Colonic mucosa (tissue), 4 donors: ENCODE measurements around the gene CD164. TPM values are rescaled to one million over a fixed set of nuclear protein-coding genes. Genes with fewer than 3 reads are reported as not detected.
A peak's percentile ranks its signal among the peaks of the same experiment; 100 is the strongest.

ENCODE experiments used
- DNase-seq: peaks from one replicate; pipeline ENCODE4 v3.0.0-alpha.2; 2020
- H3K27ac ChIP-seq: fragments of 200-600 bp; one replicate; pipeline ENCODE4 v1.8.0; 2021
- H3K27me3 ChIP-seq: fragments of 200-600 bp; one replicate; pipeline ENCODE4 v1.8.0; 2021
- H3K36me3 ChIP-seq: fragments of 200-600 bp; one replicate; pipeline ENCODE4 v1.8.0; 2021
- H3K4me1 ChIP-seq: fragments of 200-600 bp; one replicate; pipeline ENCODE4 v1.8.0; 2021; ENCODE audit warnings: mild to moderate bottlenecking
- H3K4me3 ChIP-seq: fragments of 200-600 bp; one replicate; pipeline ENCODE4 v1.8.0; 2021
- H3K9ac ChIP-seq, 2 donors: one replicate each; pipeline ENCODE4 v1.7.0; 2013; ENCODE audit warnings: control low read depth in 2 of 2, low read depth in 2 of 2, low read length in 2 of 2
- H3K9me3 ChIP-seq: fragments of 200-600 bp; one replicate; pipeline ENCODE4 v1.8.0; 2021
- intact Hi-C: fragments of 100-400 bp; cut with DNase I; formaldehyde crosslinking; loops from one replicate; pipeline ENCODE4 v1.14.1; 2022
- total RNA-seq, 2 donors: library from RNA; stranded (reverse); fragmentation: NEBNext Ultra II Directional in 1 of 2; extraction: Animal tissue kit (Norgen Biotek cat#: 25700) in 1 of 2; gene quantifications; one replicate each; pipeline ENCODE4 v1.2.1, GENCODE V29; 2021
- TF ChIP-seq, protein P1 (sequence below): fragments of 200-600 bp; IDR thresholded peaks from one replicate; pipeline ENCODE4 v1.8.0; 2022; ENCODE audit warnings: antibody characterized with exemption, mild to moderate bottlenecking
- donor health status: healthy.
- donor health status: DM: no; HTN: no; CAD: no.
- donor health status: DM: no; HTN: no; CAD: no.

Gene CD164
- total RNA-seq, 2 donors from 2014 or later: 420 to 621 TPM

- Histone ChIP-seq H3K36me3 (no peaks in the 10 kb centered on the region), H3K4me1 (peaks cover 4% of the 10 kb centered on the region), H3K9me3 (no peaks in the 10 kb centered on the region), H3K27ac (no peak overlapping the region), H3K27me3 (no peaks in the 10 kb centered on the region), H3K9ac (no peak overlapping the region), H3K4me3 (no peak overlapping the region)
- intact Hi-C loops: no loop called here
- TF ChIP-seq, protein P1, sequence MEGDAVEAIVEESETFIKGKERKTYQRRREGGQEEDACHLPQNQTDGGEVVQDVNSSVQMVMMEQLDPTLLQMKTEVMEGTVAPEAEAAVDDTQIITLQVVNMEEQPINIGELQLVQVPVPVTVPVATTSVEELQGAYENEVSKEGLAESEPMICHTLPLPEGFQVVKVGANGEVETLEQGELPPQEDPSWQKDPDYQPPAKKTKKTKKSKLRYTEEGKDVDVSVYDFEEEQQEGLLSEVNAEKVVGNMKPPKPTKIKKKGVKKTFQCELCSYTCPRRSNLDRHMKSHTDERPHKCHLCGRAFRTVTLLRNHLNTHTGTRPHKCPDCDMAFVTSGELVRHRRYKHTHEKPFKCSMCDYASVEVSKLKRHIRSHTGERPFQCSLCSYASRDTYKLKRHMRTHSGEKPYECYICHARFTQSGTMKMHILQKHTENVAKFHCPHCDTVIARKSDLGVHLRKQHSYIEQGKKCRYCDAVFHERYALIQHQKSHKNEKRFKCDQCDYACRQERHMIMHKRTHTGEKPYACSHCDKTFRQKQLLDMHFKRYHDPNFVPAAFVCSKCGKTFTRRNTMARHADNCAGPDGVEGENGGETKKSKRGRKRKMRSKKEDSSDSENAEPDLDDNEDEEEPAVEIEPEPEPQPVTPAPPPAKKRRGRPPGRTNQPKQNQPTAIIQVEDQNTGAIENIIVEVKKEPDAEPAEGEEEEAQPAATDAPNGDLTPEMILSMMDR: no peak
- DNase-seq: no peak
Observed at GRCh38 chr6:109321752-109322151, 60.5 kb downstream of the CD164 start.

GRCh38 chr6:109320072-109320471, 62.2 kb downstream of the CD164 start:
- H3K9ac ChIP-seq: no peak overlapping the region
- no peak overlapping the region for H3K4me3 ChIP-seq
- intact Hi-C loops: no loop called here
- H3K27me3 ChIP-seq: no peaks in the 10 kb centered on the region
- peaks cover 4% of the 10 kb centered on the region for H3K4me1 ChIP-seq
- no peak overlapping the region for H3K27ac ChIP-seq
- TF ChIP-seq, protein P1: no peak
- DNase-seq: no peak
- H3K36me3 ChIP-seq: no peaks in the 10 kb centered on the region
- H3K9me3 ChIP-seq: no peaks in the 10 kb centered on the region

- Histone ChIP-seq H3K36me3 (no peaks in the 10 kb centered on the region), H3K9ac (peak overlapping the region in 1 of 2 donors; percentile 87), H3K4me1 (peaks cover 4% of the 10 kb centered on the region), H3K27ac (peak overlapping the region; percentile 90), H3K9me3 (no peaks in the 10 kb centered on the region), H3K27me3 (no peaks in the 10 kb centered on the region), H3K4me3 (no peak overlapping the region)
- DNase-seq: peak; percentile 79
- TF ChIP-seq, protein P1: no peak
- intact Hi-C loops: no loop called here
Observed at GRCh38 chr6:109318328-109318876, 63.9 kb downstream of the CD164 start.

GRCh38 chr6:109316909-109317308, 65.4 kb downstream of the CD164 start:
- no peak overlapping the region for H3K4me3 ChIP-seq
- intact Hi-C loops: no loop called here
- DNase-seq: no peak

More at GRCh38 chr6:109316909-109317308, 65.4 kb downstream of the CD164 start:
- Histone ChIP-seq H3K27me3 (no peaks in the 10 kb centered on the region), H3K9ac (no peak overlapping the region), H3K4me1 (peaks cover 4% of the 10 kb centered on the region), H3K27ac (no peak overlapping the region), H3K36me3 (no peaks in the 10 kb centered on the region), H3K9me3 (no peaks in the 10 kb centered on the region)
- TF ChIP-seq, protein P1: no peak

Other genes with a start within 250 kb of the CD164 start
- gene PPIL6, start 58.2 kb upstream of the CD164 start, total RNA-seq: 1 to 10 TPM in 1 of 2 donors, under 1 TPM in 1; 0.91 to 1.5 TPM
- 10 to 100 TPM; 21.9 to 27.5 TPM for gene SMPD2, start 58.3 kb upstream of the CD164 start, total RNA-seq
- 10 to 100 TPM; 45.3 to 55.9 TPM for gene MICAL1, start 73.3 kb upstream of the CD164 start, total RNA-seq
- 1 to 10 TPM; 5.4 to 7.6 TPM for gene ZBTB24, start 100.8 kb upstream of the CD164 start, total RNA-seq